Motor neuron (in vitro differentiated cells): Measurements from ENCODE around the gene MAPK6. TPM values are rescaled to one million over a fixed set of nuclear protein-coding genes. Genes with fewer than 3 reads are reported as not detected.

Source experiments
- ATAC-seq, 8 experiments: fragments of 200-7000 bp; cut with Tn5 transposase; replicated peaks in 6 of 8; 2 replicates each; pipeline ENCODE4 v1.8.0; 2021; ENCODE audit warnings: mild to moderate bottlenecking in 8 of 8, moderate library complexity in 8 of 8
- H3K27ac ChIP-seq, 2 donors: fragments of 250-450 bp; sonication (Bioruptor Pico); 2 replicates each; pipeline ENCODE4 v1.9.0; 2021; ENCODE audit warnings: antibody characterized with exemption in 2 of 2, mild to moderate bottlenecking in 2 of 2, moderate library complexity in 1 of 2
- H3K4me1 ChIP-seq, 2 donors: fragments of 250-450 bp; sonication (Bioruptor Pico); replicated peaks in 1 of 2; 2 replicates each; pipeline ENCODE4 v1.6.1; 2021; ENCODE audit warnings: antibody characterized with exemption in 2 of 2, mild to moderate bottlenecking in 2 of 2, moderate library complexity in 1 of 2
- H3K4me3 ChIP-seq, 5 donors: fragments of 250-450 bp; sonication (Bioruptor Pico); 2 replicates each; pipeline ENCODE4 v1.9.0; 2021; ENCODE audit warnings: antibody characterized with exemption in 5 of 5, mild to moderate bottlenecking in 5 of 5, moderate library complexity in 4 of 5
- WGBS, 10 experiments: fragments of 450-650 bp; shearing (Covaris generic); methylation state at CpG; one replicate each; pipeline ENCODE4 v1.0.0; 2022; 5-methylcytosine and 5-hydroxymethylcytosine counted together
- in situ Hi-C, 9 experiments: fragments of 400-800 bp; cut with MboI; loops; one replicate each; pipeline ENCODE4 v1.15.0; 2021; ENCODE audit warnings: low sequenced_read_pairs in 9 of 9, low pct_unique_long_range_greater_than_20kb in 2 of 9; ENCODE audit not compliant: unreplicated experiment in 9 of 9
- total RNA-seq, 8 experiments: library from RNA; unstranded; fragments of 300-600 nt; gene quantifications; 2 replicates each; pipeline versions ENCODE4 v1.2.3 to v1.2.4, GENCODE V29; 2022

MAPK6 gene
- total RNA-seq = 10 to 100 TPM; 26.1 to 92.9 (median 75.9) TPM

DNA sequence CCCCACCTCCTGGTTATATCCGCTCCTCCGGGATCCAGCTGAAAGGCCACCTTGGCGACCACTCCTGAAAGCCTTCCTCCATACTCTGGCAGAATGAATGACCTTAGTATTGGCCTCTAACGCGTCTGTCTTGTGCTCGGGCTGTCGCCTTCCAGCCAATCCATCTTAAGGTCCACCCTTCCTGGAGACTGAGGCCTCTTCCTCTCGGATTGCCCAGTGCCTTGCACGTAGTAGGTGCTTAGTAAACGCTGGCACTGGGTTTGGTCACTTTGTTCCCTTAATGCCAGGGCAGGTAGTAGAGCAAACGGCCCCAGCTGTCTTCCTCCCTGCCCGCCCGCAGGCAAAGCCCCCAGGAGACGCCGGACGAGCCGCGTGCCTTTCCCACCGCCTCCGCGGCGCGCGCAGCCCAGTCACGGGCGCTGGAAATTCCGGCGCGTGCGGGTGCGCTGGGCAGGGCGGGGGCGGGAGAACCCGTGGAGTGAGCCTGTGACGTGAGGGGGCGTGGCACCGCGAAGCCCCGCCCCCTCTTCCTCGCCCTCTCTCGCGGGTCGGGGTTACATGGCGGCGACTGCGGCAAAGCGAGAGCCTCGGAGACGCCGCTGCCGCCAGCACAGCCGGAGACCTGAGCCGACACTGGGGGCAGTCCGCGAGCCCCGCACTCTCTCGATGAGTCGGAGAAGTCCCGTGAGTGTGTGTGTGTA lies at the start of gene MAPK6:
Gene MAPK6 (plus strand): TSS at position 527 of the 701 bp plus-strand sequence. CDS start 27,242 bp downstream, outside the sequence.
- H3K4me1 ChIP-seq = peaks cover 9 to 11% of the 10 kb centered on the region in 2 donors
- H3K4me3 ChIP-seq = peak within 1 kb of the TSS; percentile 67 to 84 (median 70)
- ATAC-seq = peak; percentile 68 to 86 (median 82)
- peak within 1 kb of the TSS; percentile 97 to 99 for H3K27ac ChIP-seq
- WGBS, 10 experiments = 10 to 30% (median 24%) methylated on average over 2 to 4 of the region's 59 CpGs; no CpG with 5 or more reads in 7 of the 10 experiments
- in situ Hi-C loops = no loop called here

DNA sequence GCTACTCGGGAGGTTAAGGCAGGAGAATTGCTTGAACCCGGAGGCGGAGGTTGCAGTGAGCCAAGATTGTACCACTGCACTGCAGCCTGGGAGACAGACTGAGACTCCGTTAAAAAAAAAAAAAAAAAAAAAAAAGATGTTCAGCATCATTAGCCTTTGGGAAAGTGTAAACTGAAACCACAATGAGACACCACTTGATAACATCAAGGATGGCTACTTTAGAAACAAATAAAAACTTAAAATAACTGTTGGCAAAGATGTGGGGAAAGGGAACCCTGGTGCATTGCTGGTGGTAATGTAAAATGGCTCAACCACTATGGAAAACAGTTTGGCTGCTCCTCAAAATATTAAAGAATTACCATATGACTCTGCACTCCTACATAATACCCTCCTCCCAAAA lies 49.3 kb upstream of the MAPK6 start:
- H3K27ac ChIP-seq = no peak overlapping the region
- in situ Hi-C loops = no loop called here
- peaks cover 6 to 11% of the 10 kb centered on the region in 2 donors for H3K4me1 ChIP-seq
- peak overlapping the region in 3 of 5 donors; percentile 87 to 95 (median 88) for H3K4me3 ChIP-seq
- peak in 1 of 8 experiments; percentile 9 for ATAC-seq
- 6 to 100% (median 87%) methylated on average over 1 to 3 of the region's 4 CpGs; no CpG with 5 or more reads in 6 of the 10 experiments for WGBS, 10 experiments

DNA sequence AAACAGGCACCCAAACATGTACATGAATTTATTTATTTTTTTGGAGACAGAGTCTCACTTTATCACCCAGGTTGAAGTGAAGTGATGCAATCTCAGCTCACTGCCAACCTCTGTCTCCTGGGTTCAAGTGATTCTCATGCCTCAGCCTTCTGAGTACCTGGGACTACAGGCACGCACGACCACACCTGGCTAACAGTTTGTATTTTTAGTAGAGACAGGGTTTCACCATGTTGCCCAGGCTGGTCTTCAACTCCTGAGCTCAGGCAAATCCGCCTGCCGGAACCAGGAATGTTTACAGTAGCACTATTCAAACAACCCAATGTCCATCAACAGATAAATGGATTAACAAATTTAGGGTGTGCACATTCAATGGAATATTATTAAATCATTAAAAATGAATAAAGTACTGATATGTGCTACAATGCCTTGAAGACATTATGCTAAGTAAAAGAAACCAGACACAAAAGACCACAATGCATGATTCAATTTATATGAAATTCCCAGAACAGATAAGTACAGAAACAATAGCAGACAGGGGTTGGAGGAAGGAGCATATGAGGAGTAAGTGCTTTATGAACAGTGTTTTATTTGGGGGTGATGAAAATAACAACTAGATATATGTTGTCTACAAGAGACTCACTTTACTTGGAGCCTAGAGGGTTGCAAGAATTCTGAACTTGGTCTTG lies 48.7 kb upstream of the MAPK6 start:
- H3K4me3 ChIP-seq = peak overlapping the region; percentile 73 to 95 (median 88)
- ATAC-seq = peak in 1 of 8 experiments; percentile 2
- H3K4me1 ChIP-seq = peaks cover 6 to 11% of the 10 kb centered on the region in 2 donors
- H3K27ac ChIP-seq = no peak overlapping the region
- WGBS, 10 experiments = 25 to 100% (median 79%) methylated on average over 2 to 4 of the region's 4 CpGs; no CpG with 5 or more reads in 5 of the 10 experiments
- in situ Hi-C loops = no loop called here

DNA sequence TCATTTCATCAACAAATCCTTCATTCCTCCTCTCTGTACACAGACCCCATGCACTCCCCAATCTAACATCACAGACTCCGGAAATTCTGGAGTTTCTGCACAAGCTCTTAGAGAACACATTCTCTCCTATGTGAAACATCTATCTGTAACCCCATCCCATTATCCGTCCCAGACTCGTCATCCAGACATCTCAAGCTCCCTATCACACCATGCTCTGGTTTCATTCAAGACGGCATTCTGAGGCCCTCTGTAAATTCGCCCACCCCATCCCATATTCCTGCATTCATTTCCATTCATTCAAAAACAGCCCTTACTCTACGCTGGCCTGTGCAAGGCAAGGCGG lies 48.0 kb upstream of the MAPK6 start:
- ATAC-seq = no peak
- WGBS, 10 experiments = 0 to 17% (median 2%) methylated on average over 1 to 6 of the region's 7 CpGs; no CpG with 5 or more reads in 1 of the 10 experiments
- in situ Hi-C loops = no loop called here
- H3K4me1 ChIP-seq = peaks cover 6 to 11% of the 10 kb centered on the region in 2 donors
- peak overlapping the region; percentile 73 to 95 (median 88) for H3K4me3 ChIP-seq
- H3K27ac ChIP-seq = peak overlapping the region; percentile 93 to 94

DNA sequence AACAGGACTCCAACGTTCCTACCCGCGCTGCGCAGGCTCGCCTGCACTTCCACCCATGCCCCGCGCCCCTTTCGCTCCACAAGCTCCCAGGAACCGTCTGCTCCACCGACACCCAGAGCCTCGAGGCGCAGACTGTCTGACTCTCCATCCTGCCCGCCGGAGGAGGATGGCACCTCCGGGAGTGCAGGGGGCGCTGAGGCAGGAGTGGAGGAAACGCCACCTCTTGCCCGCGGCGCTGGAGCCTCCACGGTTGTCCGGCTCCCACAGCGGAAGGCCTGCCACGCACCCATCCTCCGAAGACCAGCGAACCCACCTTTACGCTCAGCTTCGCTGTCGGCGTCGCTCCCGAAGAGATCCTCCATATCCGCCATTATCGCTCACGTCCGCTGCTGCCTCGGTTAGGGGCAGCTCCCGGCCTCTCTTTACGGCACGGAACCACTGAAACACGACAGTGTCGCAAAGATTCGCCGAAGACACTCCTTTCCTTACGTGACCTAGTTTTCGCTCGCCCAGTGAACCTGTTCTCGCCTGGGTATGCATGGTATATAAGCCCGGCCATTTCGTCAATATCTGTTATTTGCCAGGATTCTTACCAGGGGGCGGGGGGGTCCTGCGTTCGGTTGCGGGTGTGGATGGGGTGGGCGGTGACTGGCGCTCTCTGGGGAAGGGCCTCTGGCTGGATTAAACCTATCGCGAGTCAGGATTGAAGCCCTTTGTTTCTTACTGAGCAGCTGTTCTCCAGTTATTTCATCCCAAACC lies 47.5 kb upstream of the MAPK6 start, which contains the start of gene LEO1:
Gene LEO1 (minus strand): TSS at position 404 of the 759 bp plus-strand sequence. CDS start 33 bp downstream, at position 371.
- in situ Hi-C loops = no loop called here
- H3K4me3 ChIP-seq = peak within 1 kb of the TSS; percentile 73 to 95 (median 88)
- 0 to 14% (median 0%) methylated on average over 4 to 15 of the region's 58 CpGs; no CpG with 5 or more reads in 4 of the 10 experiments for WGBS, 10 experiments
- ATAC-seq = peak; percentile 82 to 94 (median 90)
- H3K4me1 ChIP-seq = peaks cover 6 to 11% of the 10 kb centered on the region in 2 donors
- peak within 1 kb of the TSS; percentile 93 to 94 for H3K27ac ChIP-seq

DNA sequence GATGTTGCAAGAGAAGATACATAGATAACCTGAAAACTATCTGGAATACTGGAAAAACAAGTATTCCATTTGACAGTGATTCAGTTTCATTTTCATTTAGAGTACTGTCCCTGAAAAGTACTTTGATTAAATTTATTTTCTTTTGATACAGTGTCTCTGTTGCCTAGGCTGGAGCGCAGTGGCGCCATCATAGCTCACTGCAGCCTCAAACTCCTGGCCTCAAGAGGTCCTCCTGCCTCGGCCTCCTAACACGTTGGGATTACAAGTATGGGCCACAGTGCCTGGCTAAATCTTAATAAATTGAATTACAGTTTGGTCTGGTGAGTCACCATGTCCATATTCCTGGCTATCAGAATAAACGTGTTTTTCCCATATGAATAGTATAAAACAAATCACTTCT lies 45.8 kb upstream of the MAPK6 start:
- in situ Hi-C loops = no loop called here
- 40 to 100% (median 85%) methylated on average over 1 to 5 of the region's 5 CpGs; no CpG with 5 or more reads in 1 of the 10 experiments for WGBS, 10 experiments
- ATAC-seq = no peak
- Histone ChIP-seq H3K4me1 (peaks cover 6 to 11% of the 10 kb centered on the region in 2 donors), H3K27ac (no peak overlapping the region), H3K4me3 (no peak overlapping the region)

DNA sequence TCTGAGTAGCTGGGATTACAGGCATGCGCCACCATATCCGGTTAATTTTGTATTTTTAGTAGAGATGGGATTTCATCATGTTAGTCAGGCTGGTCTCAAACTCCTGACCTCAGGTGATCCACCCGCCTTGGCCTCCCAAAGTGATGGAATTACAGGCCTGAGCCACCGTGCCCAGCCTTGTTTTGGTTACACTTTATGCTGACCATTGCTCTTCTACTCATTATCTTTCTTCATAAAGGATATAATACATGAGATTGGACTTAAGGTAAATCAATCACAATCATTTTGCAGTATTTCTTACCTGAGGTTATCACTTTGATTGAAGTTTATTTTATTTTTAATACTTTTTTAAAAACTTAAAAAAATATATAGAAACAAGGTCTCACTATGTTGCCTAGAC lies 45.2 kb upstream of the MAPK6 start:
- in situ Hi-C loops = no loop called here
- peaks cover 6 to 11% of the 10 kb centered on the region in 2 donors for H3K4me1 ChIP-seq
- H3K27ac ChIP-seq = no peak overlapping the region
- ATAC-seq = no peak
- no peak overlapping the region for H3K4me3 ChIP-seq
- 83 to 100% (median 93%) methylated on average over 1 to 4 of the region's 4 CpGs; no CpG with 5 or more reads in 4 of the 10 experiments for WGBS, 10 experiments

DNA sequence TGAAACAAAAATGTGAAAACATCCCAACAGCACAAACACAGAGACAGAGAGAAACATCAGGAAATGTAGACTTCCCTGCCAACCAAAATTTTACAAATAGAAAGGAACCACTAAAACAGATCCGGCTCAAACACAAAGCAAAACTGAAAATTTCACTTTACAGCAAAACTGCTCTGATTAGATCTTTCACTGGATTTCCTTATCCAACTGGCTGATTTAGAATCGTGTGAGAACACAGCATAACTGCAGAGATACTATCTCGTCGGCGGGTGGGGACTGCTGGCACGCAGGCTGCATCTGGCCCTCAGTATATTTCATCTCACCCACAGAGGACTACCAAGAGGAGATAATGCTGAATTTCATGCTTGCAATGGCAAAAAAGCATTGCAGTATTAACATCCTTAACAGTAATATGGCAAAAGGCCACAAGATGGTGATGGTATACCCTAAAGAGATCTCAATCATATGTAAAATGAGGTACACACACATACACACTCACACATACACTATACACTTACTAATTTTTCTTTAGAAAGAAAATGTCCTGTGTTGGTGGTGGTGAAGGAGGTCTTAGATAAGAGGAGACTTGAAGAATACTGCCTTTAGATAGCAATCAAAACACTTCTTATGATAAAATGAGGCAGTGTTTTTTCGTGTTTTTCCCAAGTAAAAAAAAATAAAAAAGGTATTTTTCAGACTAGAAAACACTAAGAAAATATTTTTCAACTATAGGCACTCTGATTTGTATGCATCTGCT lies 36.8 kb upstream of the MAPK6 start:
- WGBS, 10 experiments = 3 to 94% (median 71%) methylated on average over 2 to 7 of the region's 7 CpGs
- in situ Hi-C loops = loop anchor here in 1 of 9 experiments (25.0 kb wide), 1 partner anchor 155 kb away; no protein-coding TSS in a partner anchor
- Histone ChIP-seq H3K4me1 (peaks cover 0 to 3% of the 10 kb centered on the region in 2 donors), H3K4me3 (no peak overlapping the region), H3K27ac (no peak overlapping the region)
- peak; percentile 62 to 94 (median 82) for ATAC-seq

DNA sequence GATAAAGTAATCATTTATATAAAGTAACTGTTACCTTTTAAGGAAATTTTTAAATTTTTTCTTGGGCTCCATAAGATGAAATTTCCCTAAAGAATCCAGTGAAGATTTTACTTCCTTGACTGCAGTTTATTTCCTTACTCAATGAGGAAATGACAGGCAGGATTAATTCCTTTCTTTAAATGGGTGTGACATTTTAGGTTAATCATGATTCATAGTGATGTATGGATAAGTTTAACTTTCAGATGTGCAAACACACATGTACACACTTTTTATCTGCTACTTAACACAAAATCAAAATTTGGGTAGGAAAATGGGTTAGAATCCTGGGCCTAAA lies 36.3 kb upstream of the MAPK6 start:
- ATAC-seq = no peak
- Histone ChIP-seq H3K27ac (no peak overlapping the region), H3K4me1 (peaks cover 0 to 3% of the 10 kb centered on the region in 2 donors), H3K4me3 (no peak overlapping the region)
- in situ Hi-C loops = loop anchor here in 1 of 9 experiments (25.0 kb wide), 1 partner anchor 155 kb away; no protein-coding TSS in a partner anchor

DNA sequence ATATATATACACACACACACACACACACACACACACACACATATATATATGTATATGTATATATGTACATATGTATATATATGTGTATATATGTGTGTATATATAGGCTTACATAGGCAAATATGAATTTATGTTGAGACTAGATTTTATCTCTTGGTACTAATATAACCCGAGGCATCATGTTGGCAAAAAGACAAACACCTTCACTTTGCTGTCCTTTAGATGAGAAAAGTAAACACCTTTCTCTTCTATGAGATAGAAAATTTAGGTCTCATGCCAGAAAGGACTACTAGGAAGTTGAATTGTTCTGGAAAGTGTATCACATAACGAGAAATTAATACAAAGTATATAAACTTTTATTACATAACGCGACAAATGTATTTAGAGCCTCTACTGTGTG lies 27.9 kb upstream of the MAPK6 start:
- 71 to 100% (median 88%) methylated on average over 1 to 4 of the region's 4 CpGs for WGBS, 10 experiments
- Histone ChIP-seq H3K4me1 (peaks cover 0 to 5% of the 10 kb centered on the region in 2 donors), H3K4me3 (no peak overlapping the region), H3K27ac (no peak overlapping the region)
- in situ Hi-C loops = loop anchor here in 1 of 9 experiments (25.0 kb wide), 1 partner anchor 146 kb away; no protein-coding TSS in a partner anchor
- ATAC-seq = peak in 1 of 8 experiments; percentile 79

DNA sequence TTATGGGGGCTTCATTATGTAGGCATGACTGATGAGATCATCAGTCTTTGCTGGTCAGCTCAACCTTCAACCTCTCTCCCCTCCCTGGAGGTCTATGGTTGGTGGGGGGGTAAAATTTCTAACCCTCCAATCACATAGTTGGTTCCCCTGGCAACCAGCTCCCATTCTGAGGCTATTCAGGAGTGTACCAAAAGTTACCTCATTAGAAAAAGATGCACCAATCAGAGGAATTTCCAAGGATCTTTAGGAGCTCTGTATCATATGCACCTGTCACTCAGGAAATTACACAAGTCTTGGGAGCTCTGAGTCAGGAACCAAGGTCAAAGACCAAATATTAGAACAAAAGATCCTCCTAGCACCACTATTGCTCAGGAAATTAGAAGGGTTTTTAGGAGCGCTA lies 26.1 kb upstream of the MAPK6 start:
- in situ Hi-C loops = loop anchor here in 1 of 9 experiments (25.0 kb wide), 1 partner anchor 144 kb away; no protein-coding TSS in a partner anchor
- ATAC-seq = peak in 2 of 8 experiments; percentile 15 to 28
- Histone ChIP-seq H3K4me1 (peaks cover 0 to 5% of the 10 kb centered on the region in 2 donors), H3K27ac (no peak overlapping the region), H3K4me3 (no peak overlapping the region)
- 75 to 100% (median 100%) methylated on average over 1 of the region's 1 CpG; no CpG with 5 or more reads in 4 of the 10 experiments for WGBS, 10 experiments

DNA sequence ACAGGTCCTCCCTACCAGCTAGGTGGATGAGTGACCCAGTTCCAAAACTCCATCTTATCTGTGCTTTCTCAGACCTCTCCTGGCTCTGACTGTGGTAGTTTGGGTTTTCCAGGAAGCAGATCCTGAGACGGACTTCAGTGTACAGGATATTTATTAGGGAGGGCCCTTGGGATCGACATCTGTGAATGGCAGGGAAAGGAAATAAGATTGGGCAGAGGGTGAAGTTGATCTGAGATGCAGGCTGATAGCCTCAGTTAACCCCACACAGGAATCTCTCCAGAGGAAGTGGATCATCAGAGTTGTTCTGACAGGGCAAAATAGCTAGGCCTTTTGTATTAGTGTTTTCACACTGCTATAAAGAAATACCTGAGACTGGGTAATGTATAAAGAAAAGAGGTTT lies 16.7 kb upstream of the MAPK6 start:
- Histone ChIP-seq H3K4me3 (no peak overlapping the region), H3K27ac (no peak overlapping the region), H3K4me1 (no peaks in the 10 kb centered on the region)
- in situ Hi-C loops = no loop called here
- ATAC-seq = no peak
- WGBS, 10 experiments = 17 to 100% (median 71%) methylated on average over 1 to 2 of the region's 2 CpGs; no CpG with 5 or more reads in 2 of the 10 experiments
